ENCODE results near the gene AK9. TPM values are rescaled to one million over a fixed set of nuclear protein-coding genes. Genes with fewer than 3 reads are reported as not detected.

The AK9 gene
- total and polyA plus RNA-seq, 9 of the 15 experiments (the other 6 are each of a cell fraction or from before 2014, with no cell fraction given): 0.59 to 1.9 (median 1.2) TPM

DNA sequence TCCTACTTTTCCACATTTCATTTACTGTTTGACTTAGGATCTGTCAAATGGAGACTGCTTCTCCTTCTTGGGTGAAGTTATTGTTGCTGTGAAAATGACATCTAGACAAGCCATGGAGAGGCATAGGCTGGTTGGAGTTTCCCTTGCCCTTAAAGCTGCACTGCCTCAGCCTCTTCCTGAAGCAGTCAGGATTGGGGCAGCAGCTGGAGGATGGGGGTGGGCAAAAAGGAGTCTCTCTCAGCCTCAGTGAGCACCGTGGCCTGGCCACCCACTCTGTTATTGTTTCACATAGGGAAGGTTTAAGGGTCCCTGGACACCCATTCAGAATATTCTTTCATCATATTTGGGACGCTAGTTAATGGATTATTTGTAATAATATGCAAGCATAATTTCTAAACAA is 200.3 kb downstream of the AK9 start (continued):
- no peak for TF ChIP-seq CHAMP1 (IDR thresholded peaks at IDR 0.05)
- TF ChIP-seq CAMTA2 (CRISPR knock-in tag; conservative IDR thresholded peaks at IDR 0.05): no peak
- no peak for TF ChIP-seq RAD21 (CRISPR knock-in tag; conservative IDR thresholded peaks at IDR 0.05 in 1 of 2, IDR thresholded peaks at IDR 0.05 in 1 of 2)
- TF ChIP-seq ZNF707 (CRISPR knock-in tag; conservative IDR thresholded peaks at IDR 0.05): no peak

- no peaks in the 10 kb centered on the region for H3K9me3 ChIP-seq (replicated peaks; ENCODE audit: control insufficient read depth, insufficient read depth, low read depth, low read length)
- no peaks in the 10 kb centered on the region for H3K9me1 ChIP-seq (ENCODE audit: control insufficient read depth, insufficient read depth, low read length)
- ChIA-PET POLR2A (interaction anchor here (0.6 kb wide), 1 partner anchor 474 kb away, joined by 5 read pairs; no protein-coding TSS in a partner anchor), CTCF (ENCODE audit: low intra/inter-chr PET ratio) (no interaction called here)
- intact Hi-C loops (cut with micrococcal nuclease): no loop called here
- DNase-seq (ENCODE audit: extremely low read depth in 1 of 4, low spot score in 3 of 4) (no peak), ATAC-seq (no peak), FAIRE-seq (no peak)
- H3K9ac ChIP-seq (ENCODE audit: insufficient read depth in 1 of 2, low read depth in 2 of 2, low read length in 2 of 2): no peak overlapping the region
- H3K4me2 ChIP-seq (ENCODE audit: insufficient read depth, low read length): no peak overlapping the region
- no peak overlapping the region for H3K27ac ChIP-seq (ENCODE audit: extremely low read depth, low read depth, low read length)
- H3K79me2 ChIP-seq (ENCODE audit: control insufficient read depth, insufficient read depth, low read length): no peaks in the 10 kb centered on the region
- no peaks in the 10 kb centered on the region for H4K20me1 ChIP-seq (replicated peaks; ENCODE audit: control insufficient read depth, insufficient read depth, low read length)
- BruUV-seq (replicated peaks): no TSS peak
- H3K27me3 ChIP-seq (ENCODE audit: control insufficient read depth in 2 of 2, insufficient read depth in 2 of 2, low read length in 2 of 2): no peaks in the 10 kb centered on the region
- in situ Hi-C loops (cut with MboI): no loop called here
- peaks cover 0 to 17% of the 10 kb centered on the region in 2 experiments; a peak in 4 of 5 replicates for H3K4me1 ChIP-seq (replicated peaks in 1 of 2; ENCODE audit: control insufficient read depth in 2 of 2, insufficient read depth in 2 of 2, low read length in 2 of 2)
- H3K36me3 ChIP-seq (ENCODE audit: control insufficient read depth, insufficient read depth, low read length): no peaks in the 10 kb centered on the region
- H2AFZ ChIP-seq (ENCODE audit: low read depth, low read length): no peak overlapping the region
- no peak overlapping the region for H3K4me3 ChIP-seq
- TF ChIP-seq ZBTB33 (CRISPR knock-in tag; IDR thresholded peaks at IDR 0.05): no peak
- TF ChIP-seq MITF (IDR thresholded peaks at IDR 0.05): no peak
- TF ChIP-seq SMARCE1 (IDR thresholded peaks at IDR 0.05): no peak
- no peak for TF ChIP-seq POLR2AphosphoS2 (IDR thresholded peaks at IDR 0.05; ENCODE audit: low read length)
- no peak for TF ChIP-seq THAP12 (CRISPR knock-in tag; IDR thresholded peaks at IDR 0.05)
- TF ChIP-seq ZBTB1 (CRISPR knock-in tag; IDR thresholded peaks at IDR 0.05; ENCODE audit: borderline replicate concordance, low read depth): no peak
- TF ChIP-seq ELF2 (CRISPR knock-in tag; IDR thresholded peaks at IDR 0.05): no peak
- TF ChIP-seq KDM2B (CRISPR knock-in tag; IDR thresholded peaks at IDR 0.05): no peak
- TF ChIP-seq HNRNPL (IDR thresholded peaks at IDR 0.05; ENCODE audit: low read depth, low read length): no peak
- no peak for TF ChIP-seq MYNN (IDR thresholded peaks at IDR 0.05)
- TF ChIP-seq MYNN (CRISPR knock-in tag; IDR thresholded peaks at IDR 0.05): no peak
These were observed 203.0 kb downstream of the AK9 start for GRCh38 chr6:109488001-109488400.

Measured in K562 (cell line).